Inflammatory macrophage treated with lipopolysaccharide for 4 hours (primary cell): Measurements from ENCODE around the gene EEA1.

Experiments used
- DNase-seq: peaks from one replicate; pipeline ENCODE4 v3.0.0-alpha.2; 2020

Gene EEA1

DNA sequence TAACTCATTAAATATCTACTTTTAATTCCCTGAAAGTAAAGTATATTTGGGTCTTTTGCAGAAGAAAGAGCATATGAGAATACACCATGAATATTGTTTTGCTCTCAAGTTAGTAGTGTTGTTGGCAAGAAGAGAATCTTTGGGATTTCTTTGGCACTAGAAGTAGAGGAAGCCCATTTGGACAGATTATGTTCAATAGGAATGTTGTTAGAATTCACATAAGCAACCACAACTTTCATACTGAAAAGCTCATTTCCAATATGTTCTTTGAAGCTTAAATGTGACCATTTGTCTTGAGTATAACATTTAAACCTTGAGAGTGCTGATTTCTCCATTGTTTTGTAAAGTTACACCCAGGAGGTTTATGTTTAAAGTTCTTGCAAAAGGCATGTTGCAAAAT lies 188.7 kb downstream of the EEA1 start:
- DNase-seq, result no peak

DNA sequence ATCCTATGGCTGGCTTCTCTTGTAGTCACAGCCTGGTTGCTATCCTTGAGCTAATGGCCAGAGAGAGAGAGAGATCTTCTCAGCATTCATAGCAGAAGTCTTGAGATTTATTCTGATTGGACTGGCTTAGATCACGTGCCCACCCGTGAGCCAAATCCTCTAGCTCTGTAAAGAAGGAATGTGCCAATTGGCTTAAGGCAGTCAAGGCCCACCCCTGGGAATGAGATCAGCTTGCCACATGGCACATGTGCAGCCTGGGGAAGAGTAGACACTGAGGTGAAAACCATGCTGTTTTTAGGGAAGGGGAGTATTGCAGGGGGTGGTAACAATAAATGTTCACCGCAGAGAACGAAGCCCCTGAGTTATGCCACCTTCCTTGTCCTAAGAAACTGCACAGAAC lies 190.0 kb downstream of the EEA1 start:
- no peak for DNase-seq

DNA sequence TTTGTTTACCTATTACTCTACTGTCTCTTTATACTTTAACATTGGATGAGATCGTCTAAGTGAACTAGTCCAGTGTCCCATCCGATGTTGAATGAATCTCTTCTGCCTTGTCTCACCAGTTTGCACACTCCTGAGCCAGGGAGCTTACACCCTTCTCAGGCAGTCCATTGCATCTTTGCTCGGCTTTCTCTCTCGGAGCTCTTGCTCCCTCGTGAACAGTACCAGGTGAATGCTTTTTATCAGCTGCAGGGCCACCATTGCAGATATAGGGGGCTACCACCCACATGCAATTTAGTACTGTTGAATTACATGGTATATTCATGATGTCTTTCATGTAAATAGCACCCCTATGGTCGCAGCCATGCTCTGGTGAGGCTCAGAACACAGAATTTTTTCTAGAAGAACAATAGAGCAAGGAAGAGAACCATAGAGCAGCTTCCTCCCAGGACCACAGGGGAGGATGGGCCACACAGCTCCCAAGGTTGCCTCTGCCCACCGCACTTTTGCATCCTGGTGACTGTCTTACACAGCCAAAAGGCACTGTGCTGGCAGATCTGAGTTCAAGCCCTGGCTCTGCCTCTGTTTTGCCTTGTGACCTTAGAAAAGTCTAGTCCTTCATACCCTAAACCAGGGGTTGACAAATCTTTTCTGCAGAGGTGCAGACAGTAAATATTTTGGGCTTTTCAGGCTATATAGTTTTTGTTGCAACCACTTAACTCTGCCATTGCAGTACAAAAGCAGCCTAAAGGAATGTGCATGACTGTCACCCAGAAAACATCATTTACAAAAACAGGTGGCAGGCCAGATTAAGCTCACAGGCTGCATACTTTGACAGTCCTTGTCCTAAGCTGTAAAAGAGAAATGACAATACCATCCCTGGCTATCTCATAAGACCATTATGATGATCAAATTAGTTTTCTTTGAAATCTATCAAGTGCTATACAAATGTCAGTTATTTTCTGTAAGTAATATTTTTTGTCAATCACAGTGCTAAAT lies 190.9 kb downstream of the EEA1 start:
- DNase-seq, result no peak

DNA sequence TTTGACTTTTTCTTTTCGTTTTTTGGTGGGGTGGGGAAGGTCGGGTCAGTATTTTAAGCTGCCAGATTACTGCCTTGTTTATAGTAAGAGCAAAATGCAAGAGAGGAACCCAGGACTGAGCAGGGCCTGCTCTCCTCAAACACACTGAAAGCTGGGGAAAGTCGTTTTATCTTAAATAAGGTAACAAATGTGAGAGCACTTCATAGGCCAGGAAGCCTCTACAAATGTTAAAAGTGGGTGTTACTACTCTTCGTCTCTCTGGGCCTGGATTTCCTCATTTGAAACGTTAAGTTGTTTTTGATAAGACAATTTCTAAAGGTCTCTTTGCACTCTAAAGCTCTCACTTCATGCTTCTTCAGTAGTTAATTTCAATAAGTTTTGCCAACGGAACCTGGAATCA lies 192.5 kb downstream of the EEA1 start:
- DNase-seq, result no peak

DNA sequence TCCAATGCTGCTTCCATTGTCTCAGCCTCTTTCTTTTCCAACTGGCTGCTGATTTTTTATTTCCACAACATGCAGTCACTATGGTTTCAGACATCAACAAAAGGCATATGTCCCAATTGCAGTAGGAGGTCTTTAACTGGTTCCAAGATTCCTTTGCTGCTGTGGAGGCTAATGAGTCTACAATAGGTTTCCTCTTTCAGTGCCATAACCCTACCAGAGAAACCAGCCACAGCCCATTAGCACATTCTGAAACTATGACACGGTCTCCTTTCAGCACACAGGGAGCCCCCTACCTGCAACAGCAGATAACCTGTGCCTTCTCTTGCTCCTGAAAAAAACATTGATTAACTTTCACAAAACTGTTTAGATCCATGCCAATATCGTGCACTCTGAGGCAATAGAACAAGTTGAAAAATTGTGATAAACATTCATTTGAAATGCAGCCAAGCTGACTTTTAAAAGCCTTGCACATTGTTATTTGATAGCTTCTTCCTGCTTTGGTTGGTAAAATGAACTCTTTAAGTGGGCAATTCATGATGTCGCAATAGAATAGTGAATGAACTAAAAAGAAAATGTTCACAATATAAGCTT lies 193.9 kb downstream of the EEA1 start:
- no peak for DNase-seq

DNA sequence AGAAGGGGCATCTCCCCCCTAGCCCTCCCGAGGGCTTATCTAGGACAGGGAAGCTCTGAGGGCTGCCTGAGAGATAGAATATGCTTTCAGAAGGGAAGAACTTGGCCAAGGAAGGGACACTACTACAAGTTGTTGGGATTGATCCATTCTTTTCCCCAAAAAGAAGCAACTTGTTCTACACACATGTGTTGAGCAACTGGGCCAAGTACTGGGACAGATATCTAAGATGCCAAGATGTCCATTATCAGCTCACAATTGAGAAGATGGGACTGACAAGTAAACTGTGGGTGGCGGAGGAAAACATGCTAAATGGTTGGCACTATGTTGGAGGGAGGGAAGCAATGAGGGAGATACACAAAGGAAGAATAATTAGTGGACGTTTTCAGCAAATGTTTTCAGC lies 195.4 kb downstream of the EEA1 start:
- DNase-seq, result no peak

DNA sequence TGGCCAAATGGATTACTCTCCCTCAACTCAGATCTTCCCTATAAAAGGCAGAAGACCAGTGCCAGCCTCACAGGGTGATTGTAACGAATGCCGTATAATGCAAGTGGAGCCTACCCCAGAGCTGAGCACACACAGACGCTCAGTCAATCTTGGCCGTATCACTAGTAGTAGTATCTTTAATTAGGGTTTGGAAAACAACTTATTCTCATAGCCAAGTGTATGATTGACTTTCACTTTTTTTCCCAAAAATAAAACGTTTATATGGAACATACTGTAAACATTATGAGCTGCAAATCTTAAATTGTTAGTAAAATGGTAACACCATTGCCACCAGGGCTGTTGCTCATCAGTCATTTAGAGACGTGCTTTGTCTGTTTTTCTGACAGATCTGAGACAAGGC lies 195.9 kb downstream of the EEA1 start:
- DNase-seq, result no peak

DNA sequence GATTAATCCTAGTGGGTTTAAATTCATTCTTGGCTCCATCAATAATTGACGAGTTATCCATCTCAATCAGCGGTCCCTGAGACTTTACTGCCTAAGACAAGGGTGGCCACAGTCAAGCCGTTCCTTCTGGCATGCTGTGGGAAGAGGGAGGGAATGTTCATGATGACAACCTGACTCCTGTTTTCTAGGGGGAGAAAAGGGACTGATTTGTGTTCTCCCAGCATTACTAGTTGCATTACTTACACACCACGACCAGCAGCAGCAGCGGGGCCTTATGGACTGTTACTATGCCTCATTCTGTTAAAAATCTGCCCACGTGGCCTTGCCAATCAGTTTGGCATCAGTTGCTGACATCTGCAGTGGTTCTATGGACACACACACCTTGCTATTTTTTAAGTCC lies 196.4 kb downstream of the EEA1 start:
- no peak for DNase-seq

DNA sequence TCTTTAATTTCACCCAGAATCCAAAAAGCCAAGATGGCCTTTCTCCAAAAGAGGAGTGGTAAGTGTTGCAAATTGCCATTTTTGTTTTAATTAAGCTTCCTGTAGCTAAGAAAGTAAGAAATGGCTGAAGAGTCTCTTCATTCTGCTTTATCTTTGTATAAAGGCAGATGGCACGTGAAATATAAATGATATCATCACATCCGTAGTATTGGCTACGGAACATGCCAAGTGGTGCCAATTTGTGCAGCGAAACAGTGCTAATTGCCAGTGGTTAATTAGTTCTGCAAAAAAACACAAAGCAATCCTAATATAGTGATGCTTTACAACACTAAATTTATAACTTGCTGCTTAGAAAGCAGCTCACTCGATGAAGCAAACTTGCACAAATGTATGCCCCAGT lies 196.9 kb downstream of the EEA1 start:
- DNase-seq, result no peak

DNA sequence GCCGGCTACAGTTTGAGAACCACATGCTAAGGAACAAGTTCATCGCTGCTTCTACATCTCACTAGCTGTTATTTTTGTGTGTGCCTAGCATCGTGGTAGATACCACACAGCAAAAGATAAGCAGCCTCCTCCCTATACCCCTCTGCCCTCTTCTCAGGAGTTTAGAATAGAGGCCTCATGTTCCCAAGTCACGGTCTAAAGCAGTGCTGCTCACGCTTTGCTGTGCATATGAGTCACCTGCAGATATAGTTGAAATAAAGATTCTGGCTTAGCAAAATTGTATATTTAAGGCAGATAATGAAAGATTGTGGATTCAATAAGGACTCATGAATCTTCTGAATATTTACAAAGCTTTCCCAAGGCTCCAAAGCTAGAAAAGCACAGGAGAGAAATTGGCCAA lies 198.3 kb downstream of the EEA1 start:
- DNase-seq, result no peak

DNA sequence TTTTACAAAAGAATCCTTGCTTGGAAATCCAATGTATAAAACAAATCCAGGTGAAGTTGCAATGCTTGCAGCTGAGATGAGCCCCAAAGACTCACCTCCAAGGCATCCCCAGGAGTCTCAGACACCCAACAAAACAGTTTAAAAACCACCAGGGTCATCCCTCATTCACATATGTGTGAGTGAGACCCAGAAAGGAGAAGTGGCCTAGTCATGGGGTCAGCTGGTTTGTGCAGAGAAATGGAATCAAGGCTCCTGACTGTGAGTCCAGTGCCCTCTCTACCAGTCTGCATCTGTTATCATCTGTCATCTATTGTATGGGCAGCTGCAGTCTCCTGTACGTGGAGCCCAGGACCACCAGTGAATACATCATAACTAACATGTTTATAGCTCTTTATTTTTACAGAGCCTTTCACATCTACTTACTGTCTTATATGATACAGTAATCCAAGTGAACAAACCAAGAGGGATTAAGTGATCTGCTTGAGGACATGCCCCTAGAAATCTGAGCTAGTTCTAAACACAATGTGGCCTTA lies 199.3 kb downstream of the EEA1 start:
- DNase-seq, result peak; percentile 24

DNA sequence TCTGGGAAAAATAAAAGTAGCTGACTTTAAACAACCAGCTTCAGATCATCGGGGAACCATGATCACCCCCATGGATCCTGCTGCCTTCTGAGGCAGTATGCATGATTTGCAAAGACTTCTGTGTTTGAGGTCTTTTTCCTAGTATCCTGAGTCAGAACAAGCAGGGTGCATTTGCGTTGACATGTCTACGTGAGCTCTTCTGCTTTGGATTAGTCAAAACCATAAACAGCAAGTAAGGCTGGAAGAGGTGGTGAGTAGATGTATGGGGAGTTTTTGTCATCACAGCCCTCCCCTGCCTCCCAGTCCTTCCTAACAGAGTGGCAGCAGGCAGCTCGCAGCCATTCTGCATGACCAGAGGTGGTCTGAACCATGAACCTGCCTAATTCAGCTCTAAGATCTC lies 202.2 kb downstream of the EEA1 start:
- no peak for DNase-seq

DNA sequence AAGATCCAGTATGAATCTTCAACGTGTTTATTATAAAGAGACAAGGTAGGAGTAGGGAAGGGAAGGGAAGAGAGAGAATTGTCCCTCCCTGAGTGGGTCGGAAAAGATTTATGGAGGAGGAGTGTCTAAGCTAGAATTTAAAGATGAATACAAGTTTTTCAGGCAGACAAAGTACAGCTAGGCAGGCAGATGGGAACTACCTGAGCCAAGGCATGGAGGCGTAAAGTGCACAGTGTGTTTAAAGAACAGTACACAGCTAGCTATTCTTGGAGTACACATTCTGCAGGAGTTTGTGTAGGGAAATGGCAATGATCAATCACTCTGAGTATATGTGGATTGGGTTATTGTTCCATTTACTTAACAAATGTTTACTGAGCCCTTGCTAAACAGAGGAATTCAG lies 206.2 kb downstream of the EEA1 start:
- no peak for DNase-seq

DNA sequence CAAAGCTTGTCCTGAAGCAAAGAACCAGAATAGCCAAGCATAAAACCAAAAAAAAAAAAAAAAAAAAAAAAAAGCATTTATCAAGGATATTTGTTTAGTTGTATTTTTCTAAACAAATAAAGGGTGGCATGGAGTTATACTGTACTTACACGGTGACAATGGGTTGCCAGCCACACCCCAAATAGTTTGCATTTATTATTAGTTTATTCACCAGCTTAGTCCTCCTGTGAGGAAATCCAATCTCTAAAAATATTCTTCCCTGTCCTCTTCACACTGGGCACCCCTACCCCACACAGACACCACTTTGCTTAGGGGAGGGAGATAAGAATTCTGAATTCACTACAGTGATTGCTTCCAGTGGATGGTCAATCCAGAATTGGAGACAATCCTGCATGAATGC lies 207.4 kb downstream of the EEA1 start:
- no peak for DNase-seq

DNA sequence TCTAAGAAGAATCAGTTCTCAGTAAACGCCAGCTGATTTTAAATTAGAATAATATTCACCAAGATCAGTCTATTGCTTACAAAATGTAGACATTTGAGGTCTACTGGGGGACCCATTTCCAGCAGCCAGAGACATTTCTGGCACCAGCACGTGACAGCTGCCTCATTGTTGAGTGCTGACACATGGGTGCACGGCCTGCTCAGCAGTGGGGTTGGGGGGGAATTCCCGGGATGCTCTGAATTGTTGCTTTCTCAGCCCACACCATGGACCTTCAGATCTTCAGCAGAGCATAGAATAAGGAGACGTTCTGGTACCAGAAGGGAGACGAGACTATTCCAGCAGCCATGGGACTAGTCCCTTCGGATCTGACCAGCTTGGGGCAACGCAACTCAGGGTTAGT lies 208.0 kb downstream of the EEA1 start:
- no peak for DNase-seq
